PC-9 (cell line): ENCODE measurements around the gene GMPPA. TPM values are rescaled to one million over a fixed set of nuclear protein-coding genes. Genes with fewer than 3 reads are reported as not detected.

Experiments used
- BruUV-seq: library from RNA; stranded (reverse); fragments of 400-500 nt; replicated peaks from 2 replicates; lab custom pipeline; 2021; lab: Mats Ljungman, UMichigan
- CTCF ChIA-PET: fragments of 300-600 bp; sonication (Branson Sonifier 250); formaldehyde crosslinking; loops from one replicate; lab custom pipeline; 2022; ENCODE audit warnings: antibody characterized with exemption; lab: Charles Lee
- POLR2A ChIA-PET: fragments of 300-600 bp; sonication (Branson Sonifier 250); formaldehyde crosslinking; loops from one replicate; lab custom pipeline; 2022; ENCODE audit warnings: antibody characterized with exemption; ENCODE audit not compliant: unreplicated experiment; lab: Charles Lee
- DNase-seq, 2 experiments: peaks; one replicate each; pipeline versions ENCODE4 v3.0.0 to v3.0.0-alpha.2; 2015 to 2022; ENCODE audit warnings: mixed read lengths in 1 of 2
- H2AFZ ChIP-seq: fragments of 200-600 bp; sonication (generic); 2 replicates; pipeline ENCODE4 v1.8.1; 2017; ENCODE audit warnings: antibody characterized with exemption
- H3F3A ChIP-seq: fragments of 200-600 bp; sonication (generic); 2 replicates; pipeline ENCODE4 v1.8.1; 2017; ENCODE audit warnings: antibody characterized with exemption, mild to moderate bottlenecking, low read depth; ENCODE audit not compliant: insufficient read depth
- H3K27ac ChIP-seq: fragments of 200-600 bp; sonication (generic); 2 replicates; pipeline ENCODE4 v1.6.1; 2016; ENCODE audit warnings: mixed run types
- H3K27me3 ChIP-seq: fragments of 200-600 bp; sonication (generic); 2 replicates; pipeline ENCODE4 v1.6.1; 2016; ENCODE audit warnings: low read depth, mixed run types; ENCODE audit not compliant: insufficient read depth
- H3K36me3 ChIP-seq: fragments of 200-600 bp; sonication (generic); 2 replicates; pipeline ENCODE4 v1.6.1; 2016; ENCODE audit warnings: low read depth, mixed run types
- H3K4me1 ChIP-seq: fragments of 200-600 bp; sonication (generic); replicated peaks from 2 replicates; pipeline ENCODE4 v1.6.1; 2016; ENCODE audit warnings: mixed run types; ENCODE audit not compliant: insufficient read depth
- H3K4me2 ChIP-seq: fragments of 200-600 bp; sonication (generic); 2 replicates; pipeline ENCODE4 v1.6.1; 2017; ENCODE audit warnings: mixed run types
- H3K4me3 ChIP-seq: fragments of 200-600 bp; sonication (generic); 2 replicates; pipeline ENCODE4 v1.6.1; 2016; ENCODE audit warnings: mixed run types
- H3K79me2 ChIP-seq: fragments of 200-600 bp; sonication (generic); 2 replicates; pipeline ENCODE4 v1.6.1; 2017; ENCODE audit warnings: low read depth, mixed run types
- H3K9me2 ChIP-seq: fragments of 200-600 bp; sonication (generic); 2 replicates; pipeline ENCODE4 v1.8.1; 2017; ENCODE audit warnings: mild to moderate bottlenecking; ENCODE audit not compliant: insufficient read depth
- H3K9me3 ChIP-seq: fragments of 200-600 bp; sonication (generic); 2 replicates; pipeline ENCODE4 v1.8.1; 2016; ENCODE audit warnings: low read depth; ENCODE audit not compliant: insufficient read depth
- H4K20me1 ChIP-seq: fragments of 200-600 bp; sonication (generic); 2 replicates; pipeline ENCODE4 v1.8.1; 2017; ENCODE audit not compliant: insufficient read depth
- EZH2 ChIP-seq: fragments of 200-600 bp; sonication (generic); IDR thresholded peaks from 2 replicates; pipeline ENCODE4 v1.8.0; 2017; ENCODE audit warnings: antibody characterized with exemption, low read depth
- intact Hi-C: fragments of 100-400 bp; cut with micrococcal nuclease; formaldehyde crosslinking; loops from one replicate; pipeline ENCODE4 v1.10.0; 2022; ENCODE audit not compliant: unreplicated experiment
- total RNA-seq: library from RNA; stranded (reverse); gene quantifications from 2 replicates; pipeline ENCODE4 v1.2.3, GENCODE V29; 2021
- TF ChIP-seq, protein P1 (sequence below): fragments of 200-600 bp; sonication (generic); conservative IDR thresholded peaks from 2 replicates; pipeline ENCODE4 v1.6.1; 2017; ENCODE audit warnings: mixed run types, antibody characterized with exemption, mild to moderate bottlenecking, moderate library complexity

Gene GMPPA
- total RNA-seq, 1 experiment from 2014 or later: 57.2 TPM

DNA sequence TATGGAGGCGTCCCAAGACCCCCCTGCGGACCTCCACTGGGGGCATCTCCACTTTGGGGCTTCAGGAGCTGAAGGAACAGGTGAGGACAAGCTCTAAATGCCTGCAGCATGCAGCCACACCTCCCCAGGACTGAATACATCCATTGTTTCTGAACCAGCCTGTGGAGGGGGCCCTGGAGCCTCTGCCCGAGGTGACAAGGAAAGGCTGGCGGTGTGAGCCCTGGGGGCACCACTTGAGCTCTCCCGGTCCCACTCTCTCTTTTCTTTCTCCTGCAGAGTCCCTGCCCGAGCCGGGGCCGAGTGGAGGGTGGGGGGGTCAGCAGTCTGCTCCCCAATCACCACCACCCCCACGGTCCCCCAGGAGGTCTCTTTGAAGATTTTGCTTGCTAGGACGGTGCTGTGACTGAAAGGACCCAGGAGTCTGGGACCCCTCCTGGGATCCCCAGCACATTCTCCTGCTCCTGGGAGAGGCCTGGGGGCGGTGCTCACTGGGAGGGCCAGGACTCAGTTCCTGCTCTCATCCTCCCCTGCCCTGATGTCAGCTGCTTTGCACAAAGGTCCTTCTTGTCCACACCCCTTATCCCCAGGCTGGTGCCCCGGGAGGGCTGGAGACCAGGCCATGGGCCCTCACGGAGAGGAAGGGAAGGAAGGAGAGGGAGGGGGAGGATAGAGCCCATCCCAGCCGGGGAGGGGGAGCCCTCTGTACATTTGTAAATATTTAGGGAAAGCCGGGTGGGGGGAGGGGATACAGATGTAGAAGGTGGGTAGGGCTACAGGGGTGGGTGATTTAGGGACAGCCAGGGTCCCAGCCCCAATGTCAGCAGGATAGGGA, 39.2 kb downstream of the GMPPA start:
- peaks cover 17% of the 10 kb centered on the region for H3K79me2 ChIP-seq
- peaks cover 10% of the 10 kb centered on the region for H3K36me3 ChIP-seq
- H3K9me3 ChIP-seq: no peaks in the 10 kb centered on the region
- no peak overlapping the region for H3K27ac ChIP-seq
- no peak overlapping the region for H3K4me3 ChIP-seq
- H3K27me3 ChIP-seq: no peaks in the 10 kb centered on the region
- no TSS peak for BruUV-seq
- intact Hi-C loops: no loop called here
- no peaks in the 10 kb centered on the region; the same call in 1 of the 2 replicates for H3K4me1 ChIP-seq
- H3K4me2 ChIP-seq: no peak overlapping the region
- peaks cover 23% of the 10 kb centered on the region for H4K20me1 ChIP-seq
- DNase-seq: no peak
- POLR2A ChIA-PET: no interaction called here
- CTCF ChIA-PET: interaction anchor here (0.6 kb wide), 1 partner anchor 385 kb away, joined by 4 read pairs; no protein-coding TSS in a partner anchor
- TF ChIP-seq, protein P1, sequence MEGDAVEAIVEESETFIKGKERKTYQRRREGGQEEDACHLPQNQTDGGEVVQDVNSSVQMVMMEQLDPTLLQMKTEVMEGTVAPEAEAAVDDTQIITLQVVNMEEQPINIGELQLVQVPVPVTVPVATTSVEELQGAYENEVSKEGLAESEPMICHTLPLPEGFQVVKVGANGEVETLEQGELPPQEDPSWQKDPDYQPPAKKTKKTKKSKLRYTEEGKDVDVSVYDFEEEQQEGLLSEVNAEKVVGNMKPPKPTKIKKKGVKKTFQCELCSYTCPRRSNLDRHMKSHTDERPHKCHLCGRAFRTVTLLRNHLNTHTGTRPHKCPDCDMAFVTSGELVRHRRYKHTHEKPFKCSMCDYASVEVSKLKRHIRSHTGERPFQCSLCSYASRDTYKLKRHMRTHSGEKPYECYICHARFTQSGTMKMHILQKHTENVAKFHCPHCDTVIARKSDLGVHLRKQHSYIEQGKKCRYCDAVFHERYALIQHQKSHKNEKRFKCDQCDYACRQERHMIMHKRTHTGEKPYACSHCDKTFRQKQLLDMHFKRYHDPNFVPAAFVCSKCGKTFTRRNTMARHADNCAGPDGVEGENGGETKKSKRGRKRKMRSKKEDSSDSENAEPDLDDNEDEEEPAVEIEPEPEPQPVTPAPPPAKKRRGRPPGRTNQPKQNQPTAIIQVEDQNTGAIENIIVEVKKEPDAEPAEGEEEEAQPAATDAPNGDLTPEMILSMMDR: no peak
- TF ChIP-seq EZH2: no peak
- no peak overlapping the region for H2AFZ ChIP-seq
- no peaks in the 10 kb centered on the region for H3K9me2 ChIP-seq
- peaks cover 17% of the 10 kb centered on the region; the same call in 1 of the 2 replicates for H3F3A ChIP-seq

DNA sequence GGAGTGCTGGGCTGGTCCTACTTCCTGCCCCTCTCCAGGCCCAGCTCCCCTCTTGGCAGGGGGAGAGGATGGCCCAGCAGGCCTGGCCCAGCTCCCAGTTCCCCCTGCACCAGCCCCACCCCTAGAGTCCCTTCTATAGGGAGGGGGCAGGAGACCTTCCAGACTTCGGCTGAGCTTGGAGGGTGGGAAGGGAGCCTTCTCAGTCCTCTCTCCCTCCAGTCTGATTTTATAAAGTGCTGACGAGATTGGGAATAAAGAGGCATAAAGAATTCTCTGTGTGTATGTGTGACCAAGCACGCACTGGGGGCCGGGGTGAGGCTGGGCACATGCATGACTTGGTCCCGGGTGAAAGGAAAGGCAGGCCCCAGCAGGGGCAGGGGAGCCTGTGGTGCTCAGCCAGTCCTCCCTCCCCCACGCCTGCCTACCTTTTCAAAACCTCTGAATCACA, 39.8 kb downstream of the GMPPA start:
- peaks cover 17% of the 10 kb centered on the region for H3K79me2 ChIP-seq
- H4K20me1 ChIP-seq: peaks cover 23% of the 10 kb centered on the region
- no peak for TF ChIP-seq EZH2
- TF ChIP-seq, protein P1: no peak
- peaks cover 17% of the 10 kb centered on the region; the same call in 1 of the 2 replicates for H3F3A ChIP-seq
- ChIA-PET POLR2A (no interaction called here), CTCF (no interaction called here)
- no peak overlapping the region for H3K4me2 ChIP-seq
- no peaks in the 10 kb centered on the region for H3K9me3 ChIP-seq
- H3K27me3 ChIP-seq: no peaks in the 10 kb centered on the region
- no peaks in the 10 kb centered on the region for H3K9me2 ChIP-seq
- H3K36me3 ChIP-seq: peaks cover 10% of the 10 kb centered on the region
- no peak for DNase-seq
- no peak overlapping the region for H2AFZ ChIP-seq
- no peak overlapping the region for H3K27ac ChIP-seq
- no peaks in the 10 kb centered on the region; the same call in 1 of the 2 replicates for H3K4me1 ChIP-seq
- intact Hi-C loops: no loop called here
- BruUV-seq: no TSS peak
- no peak overlapping the region for H3K4me3 ChIP-seq

DNA sequence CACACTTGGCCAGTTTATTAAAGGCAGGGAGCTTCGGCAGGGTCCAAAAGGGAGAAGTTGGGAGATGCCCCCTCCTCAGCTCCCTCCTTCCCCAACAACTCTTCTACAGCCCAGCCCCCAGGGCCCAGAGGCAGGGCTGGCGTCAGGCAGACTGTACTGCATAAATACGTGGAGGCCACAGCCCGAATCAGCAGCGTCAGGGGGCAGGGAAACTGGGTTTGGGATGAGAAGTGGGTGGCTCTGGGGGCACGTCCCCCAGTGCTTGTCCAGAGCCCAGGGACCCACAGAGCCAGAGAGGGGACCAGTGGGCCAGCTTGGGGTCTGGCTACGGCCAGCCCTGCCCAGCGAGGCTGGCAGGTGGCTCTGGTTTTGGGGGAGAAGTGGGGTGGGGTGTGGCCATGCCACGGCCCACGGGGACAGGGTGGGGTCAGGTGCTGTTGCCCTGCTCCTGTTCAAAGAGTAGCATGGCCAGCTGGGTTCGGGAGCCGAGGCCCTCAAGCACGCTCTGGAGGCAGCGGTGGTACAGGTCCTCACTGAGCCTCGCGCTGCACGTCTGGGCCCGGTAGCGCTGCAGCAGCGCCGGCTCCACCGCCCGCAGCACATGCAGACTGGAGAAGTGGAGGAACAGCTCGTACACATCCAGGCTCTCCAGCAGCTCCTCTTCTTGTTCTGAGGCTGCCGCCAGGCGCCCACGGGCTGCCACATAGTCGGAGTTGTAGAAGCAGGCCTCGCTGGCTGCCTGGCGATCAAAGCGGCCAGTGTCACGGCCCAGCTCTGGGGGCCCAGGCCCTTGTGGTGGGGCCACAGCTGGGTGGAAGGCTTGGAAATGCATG, 40.5 kb downstream of the GMPPA start:
- H3K27me3 ChIP-seq: no peaks in the 10 kb centered on the region
- H3K9me2 ChIP-seq: no peaks in the 10 kb centered on the region
- no peak overlapping the region for H3K27ac ChIP-seq
- POLR2A ChIA-PET: interaction anchor here (0.6 kb wide), 1 partner anchor 106 kb away, joined by 6 read pairs; no protein-coding TSS in a partner anchor
- intact Hi-C loops: no loop called here
- TF ChIP-seq, protein P1: no peak
- TF ChIP-seq EZH2: no peak
- H3F3A ChIP-seq: peaks cover 17% of the 10 kb centered on the region; the same call in 1 of the 2 replicates
- no peaks in the 10 kb centered on the region for H3K9me3 ChIP-seq
- H3K4me1 ChIP-seq: no peaks in the 10 kb centered on the region; the same call in 1 of the 2 replicates
- peaks cover 23% of the 10 kb centered on the region for H4K20me1 ChIP-seq
- no TSS peak for BruUV-seq
- no peak overlapping the region for H2AFZ ChIP-seq
- H3K79me2 ChIP-seq: peaks cover 17% of the 10 kb centered on the region
- H3K4me3 ChIP-seq: no peak overlapping the region
- CTCF ChIA-PET: no interaction called here
- no peak for DNase-seq
- H3K4me2 ChIP-seq: no peak overlapping the region
- H3K36me3 ChIP-seq: peaks cover 10% of the 10 kb centered on the region
